ENCODE results near the gene YAF2.

The YAF2 gene

DNA sequence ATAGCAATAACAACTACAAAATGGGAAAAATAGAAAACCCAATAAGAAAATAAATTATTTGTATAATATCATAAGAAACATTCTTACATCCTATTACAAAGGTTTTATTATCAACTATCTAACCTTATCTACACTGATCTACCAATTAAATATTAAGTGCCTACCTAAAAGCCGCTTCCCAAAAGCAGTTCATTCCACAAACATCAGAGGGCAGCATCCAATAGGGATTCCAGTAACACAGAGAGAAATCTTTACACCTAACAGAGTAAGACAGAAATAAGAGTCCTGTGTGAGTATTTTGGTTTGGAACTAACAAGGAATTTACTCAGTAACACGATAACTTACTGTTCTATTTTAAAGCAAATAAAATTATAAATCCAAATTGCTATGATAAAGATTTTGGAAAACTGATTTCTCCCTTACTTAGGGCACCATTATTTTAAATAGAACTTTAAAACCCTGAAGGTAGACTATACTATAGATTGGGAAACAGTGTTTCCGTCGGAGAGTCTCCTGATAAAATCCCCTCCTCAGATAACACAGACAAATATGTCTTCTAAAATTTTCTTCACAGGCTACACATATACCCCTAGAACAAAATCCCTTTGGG, 108.3 kb downstream of the YAF2 start:
- H3K27ac ChIP-seq = no peak overlapping the region
- TF ChIP-seq, protein P1, sequence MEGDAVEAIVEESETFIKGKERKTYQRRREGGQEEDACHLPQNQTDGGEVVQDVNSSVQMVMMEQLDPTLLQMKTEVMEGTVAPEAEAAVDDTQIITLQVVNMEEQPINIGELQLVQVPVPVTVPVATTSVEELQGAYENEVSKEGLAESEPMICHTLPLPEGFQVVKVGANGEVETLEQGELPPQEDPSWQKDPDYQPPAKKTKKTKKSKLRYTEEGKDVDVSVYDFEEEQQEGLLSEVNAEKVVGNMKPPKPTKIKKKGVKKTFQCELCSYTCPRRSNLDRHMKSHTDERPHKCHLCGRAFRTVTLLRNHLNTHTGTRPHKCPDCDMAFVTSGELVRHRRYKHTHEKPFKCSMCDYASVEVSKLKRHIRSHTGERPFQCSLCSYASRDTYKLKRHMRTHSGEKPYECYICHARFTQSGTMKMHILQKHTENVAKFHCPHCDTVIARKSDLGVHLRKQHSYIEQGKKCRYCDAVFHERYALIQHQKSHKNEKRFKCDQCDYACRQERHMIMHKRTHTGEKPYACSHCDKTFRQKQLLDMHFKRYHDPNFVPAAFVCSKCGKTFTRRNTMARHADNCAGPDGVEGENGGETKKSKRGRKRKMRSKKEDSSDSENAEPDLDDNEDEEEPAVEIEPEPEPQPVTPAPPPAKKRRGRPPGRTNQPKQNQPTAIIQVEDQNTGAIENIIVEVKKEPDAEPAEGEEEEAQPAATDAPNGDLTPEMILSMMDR (conservative IDR thresholded peaks at IDR 0.05) = peak; percentile 92
- no peak for TF ChIP-seq ZFX (IDR thresholded peaks at IDR 0.05)

GRCh38 chr12:42128888-42129287, 109.2 kb downstream of the YAF2 start:
- TF ChIP-seq, protein P1 (conservative IDR thresholded peaks at IDR 0.05) = no peak
- no peak for TF ChIP-seq ZFX (IDR thresholded peaks at IDR 0.05)
- no peak overlapping the region for H3K27ac ChIP-seq

- H3K27ac ChIP-seq = no peak overlapping the region
- TF ChIP-seq, protein P1 (conservative IDR thresholded peaks at IDR 0.05) = no peak
- no peak for TF ChIP-seq ZFX (IDR thresholded peaks at IDR 0.05)
Measured at GRCh38 chr12:42128327-42128726, 109.7 kb downstream of the YAF2 start.

DNA sequence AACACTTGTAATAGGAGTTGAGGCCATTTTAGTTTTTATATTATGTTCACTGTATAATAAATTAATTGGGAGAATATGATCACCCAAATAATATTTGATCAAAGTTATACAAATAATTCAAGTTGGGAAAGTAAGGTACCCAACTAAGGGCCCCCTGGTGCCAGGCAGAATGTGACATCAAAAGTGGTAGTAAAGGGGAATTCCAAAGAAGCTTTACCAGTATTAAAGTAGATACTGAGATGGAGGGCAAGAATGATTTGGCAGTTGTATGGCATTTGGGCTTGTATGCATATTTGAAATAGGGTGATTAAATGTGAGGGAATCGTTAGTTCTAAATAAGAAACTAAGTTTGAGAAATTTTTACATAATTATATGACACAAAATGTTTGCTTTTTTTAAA, 111.1 kb downstream of the YAF2 start:
- H3K27ac ChIP-seq = no peak overlapping the region
- no peak for TF ChIP-seq ZFX (IDR thresholded peaks at IDR 0.05)
- TF ChIP-seq, protein P1 (conservative IDR thresholded peaks at IDR 0.05) = no peak

DNA sequence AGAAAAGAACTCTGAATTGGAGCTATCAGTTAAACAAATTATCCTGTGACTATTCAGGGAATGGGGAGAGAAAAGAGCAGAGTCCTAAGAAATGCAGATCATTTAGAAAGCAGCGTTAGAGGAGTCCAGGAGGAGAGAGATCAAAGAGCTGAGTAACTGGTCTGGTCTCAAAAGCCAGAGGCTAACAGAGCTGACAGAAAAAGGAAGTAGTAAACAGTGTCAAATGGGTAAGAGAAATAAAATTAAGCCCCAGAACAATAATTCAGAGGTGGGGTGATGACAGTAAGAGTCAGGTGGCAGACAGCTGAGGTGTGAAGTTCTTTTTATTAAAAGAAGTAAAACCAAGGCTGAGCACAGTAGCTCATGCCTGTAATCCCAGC, 112.7 kb downstream of the YAF2 start:
- no peak for TF ChIP-seq ZFX (IDR thresholded peaks at IDR 0.05)
- TF ChIP-seq, protein P1 (conservative IDR thresholded peaks at IDR 0.05) = no peak
- no peak overlapping the region for H3K27ac ChIP-seq

DNA sequence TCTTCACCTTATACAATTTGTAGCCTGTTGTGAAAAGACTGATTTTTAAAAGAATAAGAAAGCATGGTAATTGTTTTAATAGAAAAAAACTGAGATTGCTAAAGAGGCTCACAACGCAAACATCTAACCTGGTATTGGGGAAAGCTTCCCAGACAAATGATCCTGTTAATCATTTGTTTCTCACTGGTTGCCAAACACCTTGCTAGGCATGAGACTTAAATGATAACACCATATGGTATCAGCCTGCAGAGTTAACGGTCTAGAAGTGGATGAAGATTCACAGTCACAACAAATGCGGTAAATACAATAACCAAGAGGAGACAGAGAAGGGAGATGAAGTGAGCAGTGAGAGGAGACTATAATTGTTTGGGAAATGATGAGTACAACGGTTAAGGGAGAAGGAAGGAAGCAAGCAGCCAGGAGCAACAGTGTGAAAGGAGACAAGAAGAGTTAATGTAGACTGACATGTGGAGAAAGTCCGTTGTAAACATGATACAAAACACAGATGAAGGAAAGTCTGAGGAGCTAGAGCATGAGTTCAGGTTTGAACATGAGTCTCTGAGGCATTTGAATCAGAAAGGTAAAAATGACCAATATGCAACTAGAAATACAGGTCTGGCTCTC, 113.2 kb downstream of the YAF2 start:
- H3K27ac ChIP-seq = no peak overlapping the region
- TF ChIP-seq, protein P1 (conservative IDR thresholded peaks at IDR 0.05) = no peak
- TF ChIP-seq ZFX (IDR thresholded peaks at IDR 0.05) = no peak

- TF ChIP-seq, protein P1 (conservative IDR thresholded peaks at IDR 0.05) = no peak
- no peak for TF ChIP-seq ZFX (IDR thresholded peaks at IDR 0.05)
Measured at GRCh38 chr12:42119085-42119633, 118.9 kb downstream of the YAF2 start.

More at GRCh38 chr12:42119085-42119633, 118.9 kb downstream of the YAF2 start:
- no peak overlapping the region for H3K27ac ChIP-seq
